KMS-11 (cell line): ENCODE measurements around the gene PTPN5.

Experiments used
- H2AFZ ChIP-seq: fragments of 200-600 bp; sonication (generic); 2 replicates; pipeline ENCODE4 v1.6.1; 2016; ENCODE audit warnings: antibody characterized with exemption, mixed run types, low read depth
- H3K27ac ChIP-seq: fragments of 200-600 bp; sonication (generic); 2 replicates; pipeline ENCODE4 v1.6.1; 2016; ENCODE audit warnings: mild to moderate bottlenecking, mixed run types
- H3K27me3 ChIP-seq: fragments of 200-600 bp; sonication (generic); 2 replicates; pipeline ENCODE4 v1.6.1; 2017; ENCODE audit warnings: mild to moderate bottlenecking, low read depth, mixed run types, moderate library complexity; ENCODE audit not compliant: insufficient read depth
- H3K36me3 ChIP-seq: fragments of 200-600 bp; sonication (generic); 2 replicates; pipeline ENCODE4 v1.6.1; 2017; ENCODE audit warnings: mild to moderate bottlenecking, mixed run types; ENCODE audit not compliant: insufficient read depth
- H3K4me1 ChIP-seq: fragments of 200-600 bp; sonication (generic); 2 replicates; pipeline ENCODE4 v1.6.1; 2016; ENCODE audit warnings: mild to moderate bottlenecking, low read depth, mixed run types; ENCODE audit not compliant: poor library complexity, severe bottlenecking
- H3K4me2 ChIP-seq: fragments of 200-600 bp; sonication (generic); 2 replicates; pipeline ENCODE4 v1.7.0; 2016; ENCODE audit warnings: mild to moderate bottlenecking, mixed run types
- H3K4me3 ChIP-seq: fragments of 200-600 bp; sonication (generic); IDR thresholded peaks from 2 replicates; pipeline ENCODE4 v1.6.1; 2017; ENCODE audit warnings: low read depth, low read length, mixed read lengths; ENCODE audit not compliant: insufficient read depth
- H3K79me2 ChIP-seq: fragments of 200-600 bp; sonication (generic); 2 replicates; pipeline ENCODE4 v1.6.1; 2016; ENCODE audit warnings: low read depth, mixed run types; ENCODE audit not compliant: insufficient read depth
- H3K9ac ChIP-seq: fragments of 200-600 bp; sonication (generic); 2 replicates; pipeline ENCODE4 v1.6.1; 2016; ENCODE audit warnings: mild to moderate bottlenecking, mixed run types
- H4K20me1 ChIP-seq: fragments of 200-600 bp; sonication (generic); 2 replicates; pipeline ENCODE4 v1.6.1; 2016; ENCODE audit warnings: mild to moderate bottlenecking, mixed run types; ENCODE audit not compliant: insufficient read depth
- CTCF ChIP-seq: fragments of 200-600 bp; sonication (generic); conservative IDR thresholded peaks from 2 replicates; pipeline ENCODE4 v1.6.1; 2017; ENCODE audit warnings: low read depth, mild to moderate bottlenecking, antibody characterized with exemption, low read length, moderate library complexity, mixed read lengths

Gene PTPN5

GRCh38 chr11:18709414-18709813 lies 82.2 kb downstream of the PTPN5 start:
- Histone ChIP-seq H3K4me3 (no peak overlapping the region), H2AFZ (no peak overlapping the region), H3K9ac (no peak overlapping the region), H3K27me3 (no peaks in the 10 kb centered on the region; the same call in 1 of the 2 replicates), H3K36me3 (no peaks in the 10 kb centered on the region), H3K79me2 (no peaks in the 10 kb centered on the region), H4K20me1 (no peaks in the 10 kb centered on the region), H3K4me1 (no peaks in the 10 kb centered on the region), H3K27ac (no peak overlapping the region), H3K4me2 (no peak overlapping the region)
- TF ChIP-seq CTCF = no peak

- TF ChIP-seq CTCF = no peak
- H3K27me3 ChIP-seq = no peaks in the 10 kb centered on the region; the same call in 1 of the 2 replicates
- no peak overlapping the region for H3K9ac ChIP-seq
- no peak overlapping the region for H2AFZ ChIP-seq
- H3K27ac ChIP-seq = no peak overlapping the region
- H3K36me3 ChIP-seq = no peaks in the 10 kb centered on the region
- H3K79me2 ChIP-seq = no peaks in the 10 kb centered on the region
- no peaks in the 10 kb centered on the region for H4K20me1 ChIP-seq
- H3K4me1 ChIP-seq = no peaks in the 10 kb centered on the region
- H3K4me3 ChIP-seq = no peak overlapping the region
- no peak overlapping the region for H3K4me2 ChIP-seq
Observed at GRCh38 chr11:18707811-18708340, 83.7 kb downstream of the PTPN5 start.

- Histone ChIP-seq H2AFZ (no peak overlapping the region), H3K79me2 (no peaks in the 10 kb centered on the region), H3K4me3 (no peak overlapping the region), H3K9ac (no peak overlapping the region), H3K27me3 (no peaks in the 10 kb centered on the region; the same call in 1 of the 2 replicates), H3K4me2 (no peak overlapping the region), H3K27ac (no peak overlapping the region), H3K4me1 (no peaks in the 10 kb centered on the region), H3K36me3 (no peaks in the 10 kb centered on the region), H4K20me1 (no peaks in the 10 kb centered on the region)
- TF ChIP-seq CTCF = no peak
Observed at GRCh38 chr11:18706330-18707243, 85.0 kb downstream of the PTPN5 start.

GRCh38 chr11:18705651-18706281 lies 85.8 kb downstream of the PTPN5 start:
- Histone ChIP-seq H4K20me1 (no peaks in the 10 kb centered on the region), H3K4me3 (no peak overlapping the region), H3K9ac (no peak overlapping the region), H3K27ac (no peak overlapping the region), H3K4me1 (peaks cover under 1% of the 10 kb centered on the region), H3K27me3 (no peaks in the 10 kb centered on the region; the same call in 1 of the 2 replicates), H3K4me2 (no peak overlapping the region), H2AFZ (no peak overlapping the region), H3K36me3 (no peaks in the 10 kb centered on the region), H3K79me2 (no peaks in the 10 kb centered on the region)
- TF ChIP-seq CTCF = no peak
